Fibroblast of villous mesenchyme (primary cell): ENCODE measurements around the gene PSD2. TPM values are rescaled to one million over a fixed set of nuclear protein-coding genes. Genes with fewer than 3 reads are reported as not detected.

Source experiments
- DNase-seq: peaks from one replicate; pipeline ENCODE4 v3.0.0-alpha.2; 2010; ENCODE audit warnings: low read depth
- H3K4me3 ChIP-seq: 2 replicates; pipeline ENCODE4 v1.5.1; 2011; ENCODE audit warnings: low read depth, mild to moderate bottlenecking, low read length
- CTCF ChIP-seq: IDR thresholded peaks from 2 replicates; pipeline ENCODE4 v1.5.1; 2012; ENCODE audit warnings: low read depth, mild to moderate bottlenecking, low read length; ENCODE audit not compliant: insufficient read depth
- total RNA-seq: library from RNA; depleted of rRNA; stranded (reverse); fragments of >200 nt; gene quantifications from 2 replicates; pipeline ENCODE4 v1.2.3, GENCODE V29; 2012

Gene PSD2
- total RNA-seq, 1 donor, result not detected

- TF ChIP-seq CTCF, result no peak
- no peak for DNase-seq
- H3K4me3 ChIP-seq, result no peak overlapping the region
Measured at GRCh38 chr5:139760066-139761056, 35.2 kb upstream of the PSD2 start.

GRCh38 chr5:139761057-139761450 lies 34.6 kb upstream of the PSD2 start:
- no peak for DNase-seq
- TF ChIP-seq CTCF, result no peak
- H3K4me3 ChIP-seq, result no peak overlapping the region

- no peak for DNase-seq
- no peak overlapping the region for H3K4me3 ChIP-seq
- no peak for TF ChIP-seq CTCF
Measured at GRCh38 chr5:139761501-139761900, 34.1 kb upstream of the PSD2 start.

- TF ChIP-seq CTCF, result no peak
- no peak for DNase-seq
- no peak overlapping the region for H3K4me3 ChIP-seq
Measured at GRCh38 chr5:139762615-139763170, 32.9 kb upstream of the PSD2 start.

GRCh38 chr5:139763280-139763929 lies 32.2 kb upstream of the PSD2 start:
- no peak for TF ChIP-seq CTCF
- no peak overlapping the region for H3K4me3 ChIP-seq
- no peak for DNase-seq

GRCh38 chr5:139763930-139764791 lies 31.4 kb upstream of the PSD2 start:
- TF ChIP-seq CTCF, result no peak
- DNase-seq, result no peak

More at GRCh38 chr5:139763930-139764791, 31.4 kb upstream of the PSD2 start:
- no peak overlapping the region for H3K4me3 ChIP-seq
